ENCODE measurements around the gene CRACR2B.

The CRACR2B gene

DNA sequence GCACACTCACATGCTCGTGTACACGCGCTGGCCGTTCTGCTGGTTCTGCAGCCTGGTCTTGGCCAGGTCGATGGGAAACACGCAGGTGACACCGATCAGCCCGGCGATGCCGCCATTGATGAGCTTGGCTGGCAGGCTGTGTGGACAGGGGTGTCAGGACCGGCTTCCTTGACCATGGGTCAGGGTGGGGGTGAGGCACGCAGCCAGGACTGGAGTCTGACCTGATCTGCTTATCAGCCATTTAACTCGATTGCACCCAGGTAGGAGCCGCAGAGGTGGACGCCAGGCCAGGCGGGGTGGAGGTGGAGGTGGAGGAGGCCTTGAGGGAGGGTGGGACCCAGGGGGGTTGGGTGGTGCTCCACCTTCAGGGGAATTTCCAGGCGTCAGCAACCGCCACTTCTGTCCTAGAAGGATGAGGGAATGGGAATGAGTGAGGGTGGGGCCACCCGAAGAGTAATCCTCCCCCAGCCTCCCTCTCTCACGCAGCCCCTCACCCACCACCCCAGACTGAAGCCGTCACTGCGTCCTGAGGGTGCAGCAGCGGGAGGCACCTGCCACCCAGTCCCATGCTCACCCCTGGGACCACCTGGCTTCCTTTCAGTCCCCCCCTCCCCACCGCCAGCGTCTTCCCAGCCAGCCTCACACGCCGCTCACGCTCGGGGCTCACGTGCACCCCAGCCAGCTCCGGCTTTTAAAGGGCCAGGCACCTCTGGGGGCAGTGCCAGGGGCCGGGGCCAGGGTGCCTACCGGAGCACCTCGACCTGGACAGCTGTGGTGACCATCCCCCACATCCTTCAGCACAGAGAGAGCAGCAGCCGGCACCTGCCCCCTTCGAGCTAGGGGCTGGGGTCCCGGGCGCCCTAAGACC lies 32.7 kb upstream of the CRACR2B start:
- DNase-seq (ENCODE audit: low spot score), result no peak

DNA sequence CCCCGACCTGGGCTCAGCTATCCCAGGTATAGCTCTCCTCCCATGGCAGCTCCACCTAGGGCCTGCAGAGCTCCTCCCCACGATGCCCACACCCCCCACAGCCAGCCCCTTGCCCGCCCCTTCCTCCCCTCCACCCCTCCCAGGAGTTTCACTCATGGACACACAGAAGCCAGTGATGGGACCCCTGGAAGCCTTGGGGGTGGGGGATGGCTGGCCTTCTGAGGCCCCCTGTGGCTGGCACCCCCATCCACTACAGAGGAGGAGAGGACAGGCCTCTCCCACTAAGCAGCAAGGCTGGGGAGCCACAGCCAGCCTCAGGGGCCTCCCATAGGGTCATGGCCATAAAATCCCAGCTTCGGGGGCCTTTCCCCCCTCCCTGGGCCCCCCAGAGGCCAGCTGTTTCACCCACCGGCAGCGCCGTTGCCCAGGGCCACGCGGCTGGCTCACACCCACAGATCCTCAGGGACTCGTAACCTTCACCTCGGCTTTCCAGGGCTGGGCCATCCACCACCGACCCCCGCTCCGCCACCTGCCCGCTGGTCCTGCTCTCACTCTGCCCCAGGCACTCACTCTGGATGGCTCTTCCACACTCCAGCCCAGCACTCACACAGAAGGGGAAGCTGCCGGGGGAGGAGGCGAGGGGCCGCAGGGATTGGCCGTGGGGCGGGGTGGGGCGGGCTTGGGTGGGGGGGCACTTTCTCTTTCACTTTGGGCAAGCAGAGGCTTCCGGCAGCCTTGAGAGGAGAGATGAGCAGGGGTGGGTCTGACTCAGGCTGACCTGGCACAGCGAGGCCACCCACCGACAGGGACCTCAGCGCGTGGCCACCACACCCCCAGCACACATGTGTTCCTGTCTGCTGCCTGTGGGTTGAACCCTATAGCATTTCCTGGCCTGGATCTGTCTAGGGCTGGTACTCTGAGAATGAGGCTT lies 31.8 kb upstream of the CRACR2B start:
- peak; percentile 80 for DNase-seq (ENCODE audit: low spot score)

DNA sequence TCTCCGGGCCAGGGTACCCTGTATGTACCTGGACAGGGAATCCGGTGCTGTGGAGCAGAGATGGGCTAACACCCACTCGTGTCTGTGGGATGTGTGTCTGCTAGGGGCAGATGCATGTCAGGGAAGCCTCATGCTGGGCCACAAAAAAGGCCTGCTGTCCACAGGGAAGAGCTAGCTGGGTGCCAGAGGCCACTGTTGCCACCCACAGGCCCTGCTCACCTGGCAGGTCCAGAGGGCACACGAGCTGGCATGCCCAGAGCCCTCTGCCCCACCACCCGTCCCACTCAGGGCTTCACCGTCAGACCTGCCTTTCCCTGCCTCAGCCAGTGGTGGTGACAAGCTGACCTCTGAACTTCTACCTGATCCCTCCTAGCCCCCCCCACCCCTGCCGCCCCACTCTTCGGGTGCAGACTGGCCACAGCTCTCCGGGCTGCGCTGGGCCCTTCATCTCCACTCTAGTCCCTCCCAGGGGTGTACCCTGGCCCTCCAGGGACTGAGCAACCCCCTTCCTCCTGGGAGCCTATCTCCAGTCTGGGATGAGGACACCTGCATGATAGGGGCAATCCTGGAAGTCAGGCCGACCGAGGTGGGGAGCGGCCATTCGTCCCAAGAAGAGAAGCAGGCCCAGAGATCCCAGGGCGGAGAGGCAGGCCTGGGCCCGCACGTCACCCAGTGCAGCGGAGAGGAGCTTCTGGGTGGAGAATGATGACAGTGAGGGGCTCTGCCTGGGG lies 31.0 kb upstream of the CRACR2B start:
- DNase-seq (ENCODE audit: low spot score), result no peak

DNA sequence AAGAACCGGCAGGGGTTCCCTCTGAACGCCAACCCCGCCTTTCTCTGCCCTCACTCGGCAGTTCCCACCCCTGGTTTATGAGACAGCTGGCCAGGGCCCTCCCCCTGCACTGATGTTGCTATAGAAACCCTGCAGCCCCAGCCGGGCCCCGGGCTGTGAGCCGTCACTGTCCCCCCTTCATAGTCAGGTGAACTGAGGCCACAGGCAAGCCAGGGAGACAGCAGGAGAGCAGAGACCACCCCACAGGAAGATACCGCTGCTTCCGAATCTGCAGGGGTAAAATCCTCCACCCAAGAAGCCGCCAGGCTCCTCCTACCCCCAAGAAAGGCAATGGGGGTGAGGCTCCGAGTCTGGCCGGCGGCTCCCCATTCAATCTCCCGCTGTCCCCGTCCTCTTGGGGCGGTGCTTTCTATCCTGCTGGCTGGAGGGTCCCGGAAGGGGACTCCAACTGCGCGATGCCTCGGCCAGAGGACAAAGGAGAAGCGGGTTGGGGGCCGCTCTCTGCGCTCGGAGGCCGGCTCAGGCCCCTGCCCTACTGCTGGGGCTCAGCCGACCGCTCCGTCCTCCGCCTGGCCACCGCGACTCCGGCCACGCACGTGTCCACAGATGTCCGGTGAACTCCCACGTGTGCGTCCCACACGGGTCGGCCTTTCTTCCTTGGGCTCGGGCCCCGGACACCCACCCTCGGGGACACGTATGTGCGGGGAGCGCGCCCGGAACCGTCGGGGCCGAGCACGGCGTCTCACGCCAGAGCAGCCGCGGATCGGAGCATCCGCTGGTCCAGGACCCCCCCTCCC lies 30.2 kb upstream of the CRACR2B start:
- DNase-seq (ENCODE audit: low spot score), result peak; percentile 59

DNA sequence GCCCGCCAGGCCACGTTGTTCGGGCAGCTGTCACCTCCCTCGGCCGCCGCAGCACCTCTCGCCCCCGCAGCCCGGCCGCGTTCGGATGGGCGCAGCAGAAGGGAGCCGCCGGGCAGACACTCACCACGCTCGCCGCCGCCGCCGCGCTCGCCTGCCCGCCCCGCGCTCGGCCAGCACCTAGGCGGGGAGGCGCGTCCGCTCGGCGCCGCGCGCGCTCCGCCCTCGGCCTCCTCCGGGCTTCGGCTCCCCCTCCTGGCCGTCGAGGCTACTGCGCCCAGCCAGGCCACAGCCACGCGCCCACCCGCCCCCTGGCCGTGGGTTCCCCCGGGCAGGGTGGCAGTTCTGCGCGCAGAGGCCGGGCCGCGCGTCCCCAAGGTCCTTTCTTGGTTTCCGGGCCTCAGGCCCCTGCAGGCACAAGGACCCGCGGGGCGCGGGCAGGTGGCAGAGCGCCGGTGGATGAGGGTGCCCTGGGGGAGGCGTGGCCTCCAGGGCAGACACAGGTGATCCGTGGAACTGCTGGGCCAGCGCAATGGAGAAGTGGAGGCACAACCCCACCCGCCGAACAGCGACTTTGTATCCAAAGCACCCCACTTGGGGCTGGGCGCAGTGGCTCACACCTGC lies 29.5 kb upstream of the CRACR2B start, which contains the start of gene SLC25A22:
SLC25A22 (minus strand) TSS at position 189 of the 621 bp plus-strand sequence. CDS start 3,275 bp downstream, outside the sequence.
- DNase-seq (ENCODE audit: low spot score), result peak; percentile 84

DNA sequence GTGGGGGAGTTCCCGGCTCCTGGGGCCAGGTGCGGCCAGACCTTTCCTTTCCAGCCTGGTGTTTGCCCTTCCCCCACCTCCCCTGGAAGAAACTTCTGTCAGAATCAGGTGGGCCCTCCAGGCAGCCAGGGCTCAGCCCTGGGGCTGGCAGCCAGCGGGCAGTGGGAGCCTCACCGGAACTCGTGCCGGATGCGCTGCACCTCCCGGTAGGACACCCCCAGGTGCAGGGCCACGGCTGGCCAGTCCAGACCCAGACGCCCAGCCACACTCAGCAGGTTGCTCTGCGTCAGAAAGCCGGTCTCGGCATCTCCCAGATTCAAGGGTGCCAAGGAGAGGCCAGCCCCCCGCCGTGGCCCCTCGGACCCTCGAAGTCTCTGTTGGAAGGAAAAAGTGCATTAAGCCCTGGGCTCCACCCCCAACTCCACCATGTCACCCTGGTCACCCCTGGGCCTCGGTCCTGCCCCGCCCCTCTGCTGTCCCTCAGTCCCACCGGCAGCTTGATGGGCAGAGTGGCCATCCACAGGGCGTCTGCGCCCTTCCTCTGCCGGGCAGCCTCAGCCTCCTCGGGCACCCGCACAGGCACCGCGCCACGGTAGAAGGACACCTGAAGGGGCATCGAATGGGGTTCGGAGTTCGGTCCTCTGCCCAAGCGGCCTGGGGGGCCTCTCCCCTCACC lies 27.9 kb upstream of the CRACR2B start:
- DNase-seq (ENCODE audit: low spot score), result no peak

DNA sequence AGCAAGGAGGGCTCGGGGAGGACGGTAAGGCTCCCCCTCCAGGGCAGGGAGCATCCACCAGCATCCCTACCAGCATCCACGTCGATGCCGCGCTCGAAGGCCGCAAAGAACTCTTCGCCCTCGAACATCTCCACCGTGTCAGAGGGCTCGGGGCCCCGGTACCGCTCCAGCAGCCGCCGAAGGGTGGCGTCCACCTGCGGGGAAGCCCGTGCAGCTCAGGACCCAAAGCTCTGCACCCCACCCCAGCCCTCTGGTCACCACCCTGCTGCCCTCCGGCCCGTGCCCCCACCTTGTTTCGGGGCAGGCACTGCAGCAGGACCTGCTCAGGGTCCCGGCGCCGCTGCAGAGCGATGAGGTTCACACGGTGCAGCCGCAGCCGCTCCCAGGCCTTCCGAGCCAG lies 27.2 kb upstream of the CRACR2B start:
- DNase-seq (ENCODE audit: low spot score), result no peak

DNA sequence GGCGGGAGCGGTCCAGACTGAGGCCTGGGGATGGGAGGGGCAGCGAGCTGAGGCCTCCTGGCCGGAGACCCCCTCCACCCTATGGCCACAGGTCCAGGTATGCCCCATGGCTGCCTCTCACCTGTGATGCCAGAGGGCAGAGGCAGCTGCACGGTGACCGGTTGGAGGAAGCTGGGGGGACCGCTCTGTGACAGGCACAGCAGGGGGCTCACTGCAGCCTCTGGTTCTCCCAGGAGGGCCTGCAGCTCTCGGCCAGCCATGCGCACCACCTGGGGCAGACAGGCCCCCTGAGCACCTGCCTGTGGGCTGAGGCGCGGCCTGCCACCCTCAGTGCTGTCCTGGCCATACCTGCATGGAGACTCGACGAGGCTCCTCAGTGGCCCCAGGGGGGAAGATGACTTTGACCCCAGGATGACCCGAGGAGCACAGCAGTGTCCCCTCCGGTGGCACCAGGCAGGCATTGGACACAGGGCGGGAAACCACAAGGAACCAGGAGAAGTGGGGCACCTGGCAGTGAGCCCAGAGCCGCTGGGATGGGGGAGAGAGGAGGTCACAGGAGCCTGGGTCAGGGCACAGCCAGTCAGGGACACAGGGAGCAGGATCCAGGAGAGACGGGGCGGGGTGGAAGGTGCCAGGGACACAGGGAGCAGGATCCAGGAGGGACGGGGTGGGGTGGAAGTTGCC lies 26.5 kb upstream of the CRACR2B start:
- DNase-seq (ENCODE audit: low spot score), result no peak

DNA sequence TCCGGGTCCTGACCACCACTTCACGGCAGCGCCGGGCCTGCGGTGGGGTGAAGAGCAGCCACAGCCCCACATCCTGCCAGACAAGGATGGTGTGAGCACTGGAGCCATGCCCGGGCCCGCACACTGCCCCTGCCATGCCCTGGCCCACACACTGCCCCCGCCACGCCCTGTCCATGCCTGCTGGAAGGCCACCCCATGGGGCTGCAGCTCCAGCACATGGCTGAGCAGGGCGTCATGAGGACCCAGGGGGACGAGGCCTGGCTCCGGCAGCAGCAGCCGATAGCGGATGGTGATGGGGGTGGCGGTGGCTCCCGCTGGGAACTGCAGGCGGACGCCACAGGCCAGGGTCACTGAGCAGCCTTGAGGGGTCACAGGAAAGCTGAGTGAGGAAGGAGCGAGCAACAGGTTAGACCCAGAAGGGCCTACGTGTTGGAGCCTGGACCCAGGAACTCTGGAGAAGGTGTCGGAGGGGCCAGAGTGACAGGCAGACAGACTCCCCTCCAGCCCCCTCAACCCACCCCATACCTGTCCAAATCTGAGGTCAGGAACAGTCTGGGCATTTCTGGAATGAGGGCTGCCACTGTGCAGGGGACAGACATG lies 25.6 kb upstream of the CRACR2B start:
- DNase-seq (ENCODE audit: low spot score), result no peak

DNA sequence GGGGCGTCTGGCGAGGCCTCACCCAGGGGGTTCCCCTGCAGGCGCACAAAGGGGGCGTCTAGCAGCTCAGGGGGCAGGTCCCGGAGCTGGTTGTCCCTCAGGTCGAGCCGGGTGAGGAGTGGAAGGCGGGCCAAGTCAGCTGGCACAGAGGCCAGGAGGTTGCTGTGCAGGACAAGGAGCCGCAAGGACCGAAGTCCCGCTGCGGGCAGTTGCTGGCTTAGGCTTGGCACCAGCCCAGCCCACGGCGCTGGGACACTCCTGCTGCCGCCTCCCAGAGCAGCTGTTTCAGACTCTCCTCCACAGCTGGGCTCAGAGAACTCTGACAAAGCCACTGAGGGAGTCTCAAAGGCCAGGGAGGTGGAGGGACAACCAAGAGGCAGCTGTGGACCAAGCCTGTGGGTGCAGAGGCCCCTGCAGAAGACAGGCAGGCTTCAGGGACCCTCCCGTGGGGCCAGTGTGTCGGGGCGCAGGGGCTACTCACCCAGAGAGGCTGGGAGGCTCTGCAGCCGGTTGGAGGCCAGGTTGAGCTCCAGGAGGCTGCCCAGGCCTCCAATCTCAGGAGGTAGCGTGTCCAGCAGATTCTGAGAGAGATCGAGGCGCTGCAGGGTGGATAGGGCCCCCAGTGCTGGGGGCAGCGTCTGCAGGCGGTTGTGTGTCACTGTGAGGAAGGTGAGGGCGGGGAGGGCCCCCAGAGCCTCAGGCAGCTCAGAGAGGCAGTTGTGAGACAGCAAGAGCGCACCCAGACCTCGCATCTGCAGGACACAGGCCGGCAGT lies 24.8 kb upstream of the CRACR2B start:
- no peak for DNase-seq (ENCODE audit: low spot score)

DNA sequence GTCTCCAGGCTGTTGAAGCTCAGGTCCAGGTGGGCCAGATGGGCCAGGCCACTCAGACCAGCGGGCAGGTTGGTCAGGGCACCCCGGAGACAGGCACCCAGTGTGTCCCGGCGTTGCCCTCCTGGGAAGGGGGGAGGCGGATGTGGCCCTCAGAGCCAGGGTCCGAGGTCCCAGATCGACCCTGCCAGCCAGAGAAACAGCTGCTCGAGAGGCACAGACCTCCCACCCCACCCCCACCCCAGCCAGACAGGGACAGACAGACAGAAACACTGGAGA lies 24.3 kb upstream of the CRACR2B start:
- DNase-seq (ENCODE audit: low spot score), result no peak

DNA sequence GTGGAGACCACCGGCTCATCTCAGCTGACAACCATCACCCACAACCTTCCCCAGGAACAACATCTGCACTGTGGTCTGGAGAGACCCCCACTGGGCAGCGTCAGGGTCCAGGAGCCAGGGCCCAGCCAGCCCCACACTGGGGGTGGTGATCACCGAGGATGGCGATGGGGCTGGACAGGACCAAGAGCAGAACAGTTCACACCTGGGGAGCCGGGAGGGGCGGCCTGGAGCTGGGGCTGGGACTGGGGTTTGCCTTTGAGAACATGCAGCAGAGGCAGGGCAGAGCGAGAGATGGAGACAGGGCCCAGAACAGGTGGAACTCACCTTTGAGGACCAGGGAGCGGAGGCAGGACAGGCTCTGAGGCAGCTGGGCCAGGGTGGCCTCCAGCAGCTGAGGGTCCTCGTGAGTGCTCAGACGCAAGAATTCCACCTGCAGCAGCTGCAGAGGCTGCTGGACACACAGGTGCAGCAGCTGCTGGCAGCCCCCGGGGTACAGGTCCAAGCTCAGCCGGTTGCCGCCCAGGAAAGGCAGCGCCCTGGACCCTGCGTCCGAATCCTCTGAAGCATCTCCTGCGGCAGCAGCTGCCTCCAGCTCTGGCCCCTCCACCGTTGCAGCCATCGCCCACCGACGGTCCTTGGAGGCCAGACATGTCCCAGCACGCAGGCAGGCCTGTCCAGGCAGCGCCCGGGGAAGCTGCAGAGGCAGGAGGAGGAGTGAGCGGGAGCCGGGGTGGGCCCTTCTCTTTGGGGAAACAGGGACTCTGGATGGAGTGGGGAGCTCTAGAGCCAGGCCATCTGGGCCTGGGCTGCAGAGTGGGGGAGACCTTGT lies 23.7 kb upstream of the CRACR2B start:
- DNase-seq (ENCODE audit: low spot score), result no peak

DNA sequence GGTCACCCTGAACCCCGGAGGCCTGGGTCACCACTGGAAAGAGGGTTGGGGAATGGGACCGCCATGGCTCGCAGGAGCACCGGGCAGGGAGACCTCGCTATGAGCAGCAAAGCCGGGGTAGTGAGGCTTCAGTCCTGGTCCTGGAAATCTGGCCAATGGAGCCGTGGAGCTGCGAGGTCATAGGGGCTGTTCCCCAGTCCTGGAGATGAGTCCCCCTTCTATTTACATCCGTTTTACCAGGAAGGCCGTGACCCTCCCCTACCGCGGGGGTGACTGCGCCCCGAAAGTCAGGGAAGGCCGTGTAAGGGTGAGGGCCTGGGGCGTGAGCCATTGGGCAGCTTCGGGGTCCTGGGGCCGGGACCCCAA lies 23.1 kb upstream of the CRACR2B start:
- no peak for DNase-seq (ENCODE audit: low spot score)

DNA sequence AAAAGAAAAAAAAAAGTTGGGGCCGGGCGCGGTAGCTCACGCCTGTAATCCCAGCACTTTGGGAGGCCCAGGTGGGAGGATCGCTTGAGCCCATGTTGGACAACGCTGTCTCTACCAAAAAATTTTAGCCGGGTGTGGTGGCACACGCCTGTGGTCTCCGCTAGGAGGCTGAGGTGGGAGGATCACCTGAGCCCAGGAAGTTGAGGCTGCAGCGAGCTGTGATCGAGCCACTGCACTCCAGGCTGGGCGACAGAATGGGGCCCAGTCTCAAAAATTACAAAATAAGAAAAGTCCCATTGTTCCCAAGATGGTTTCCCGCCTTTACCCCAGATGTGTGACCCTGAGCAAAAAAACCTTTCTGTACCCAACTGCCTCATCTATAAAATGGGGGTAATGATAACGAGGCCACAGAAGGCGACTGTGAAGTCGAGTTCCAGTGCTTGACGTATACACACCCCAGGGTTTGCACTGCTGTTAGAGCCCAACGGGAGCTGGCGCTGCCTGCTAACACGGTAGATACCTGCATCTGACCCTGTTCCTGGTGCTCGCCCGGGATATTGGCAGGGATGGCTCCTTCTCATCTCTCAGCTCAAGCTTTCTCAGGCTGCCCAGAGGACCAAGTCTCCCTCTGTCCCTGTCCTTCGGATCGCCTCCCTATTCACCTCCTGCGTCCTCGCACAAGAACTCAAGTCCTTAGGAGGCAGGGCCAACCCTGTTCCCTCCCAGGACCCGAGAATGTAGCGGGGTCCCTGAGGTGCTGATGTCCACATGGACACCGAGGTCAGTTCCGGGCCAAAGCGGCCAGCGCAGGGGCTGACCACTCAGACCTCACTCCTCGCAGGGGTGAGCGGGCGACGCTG lies 19.1 kb upstream of the CRACR2B start:
- peak; percentile 38 for DNase-seq (ENCODE audit: low spot score)

DNA sequence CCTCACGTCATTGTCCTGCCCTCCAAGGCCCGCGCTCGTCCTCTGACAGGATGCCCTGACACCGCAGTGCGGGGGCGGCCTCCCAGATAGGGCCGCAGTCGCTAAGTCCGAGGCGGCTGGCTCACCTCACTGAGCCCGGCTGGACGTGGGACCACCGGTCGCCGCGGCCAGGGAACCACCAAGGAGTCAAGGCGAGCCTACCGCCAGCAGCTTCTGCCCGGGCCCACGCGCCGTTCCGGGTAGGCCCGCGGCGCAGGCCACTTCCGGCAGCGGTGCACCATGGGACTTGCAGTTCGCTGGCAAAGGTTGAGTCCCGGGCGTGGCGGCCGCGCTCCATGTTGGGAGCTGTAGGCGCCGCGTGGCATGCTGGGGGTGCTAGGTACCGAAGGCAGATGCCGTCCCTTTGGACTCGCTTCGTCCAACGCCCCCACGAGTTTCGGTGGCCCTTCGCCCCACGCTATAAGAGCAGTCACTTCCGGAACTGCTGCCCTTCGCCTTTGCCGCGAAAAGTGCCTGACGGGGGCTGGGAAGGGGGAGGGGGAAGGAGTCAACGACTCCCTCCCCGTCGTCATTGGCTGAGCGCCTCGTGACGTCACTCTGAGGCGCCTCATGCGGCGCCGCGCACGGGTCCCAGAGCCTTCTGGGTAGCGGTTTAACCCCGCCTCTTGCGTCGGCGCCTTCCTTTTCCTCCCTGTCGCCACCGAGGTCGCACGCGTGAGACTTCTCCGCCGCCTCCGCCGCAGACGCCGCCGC lies 18.3 kb upstream of the CRACR2B start, which contains the start of gene RPLP2:
RPLP2 (plus strand) TSS at position 681 of the 753 bp plus-strand sequence. CDS start 268 bp downstream, outside the sequence.
- DNase-seq (ENCODE audit: low spot score), result peak; percentile 95

DNA sequence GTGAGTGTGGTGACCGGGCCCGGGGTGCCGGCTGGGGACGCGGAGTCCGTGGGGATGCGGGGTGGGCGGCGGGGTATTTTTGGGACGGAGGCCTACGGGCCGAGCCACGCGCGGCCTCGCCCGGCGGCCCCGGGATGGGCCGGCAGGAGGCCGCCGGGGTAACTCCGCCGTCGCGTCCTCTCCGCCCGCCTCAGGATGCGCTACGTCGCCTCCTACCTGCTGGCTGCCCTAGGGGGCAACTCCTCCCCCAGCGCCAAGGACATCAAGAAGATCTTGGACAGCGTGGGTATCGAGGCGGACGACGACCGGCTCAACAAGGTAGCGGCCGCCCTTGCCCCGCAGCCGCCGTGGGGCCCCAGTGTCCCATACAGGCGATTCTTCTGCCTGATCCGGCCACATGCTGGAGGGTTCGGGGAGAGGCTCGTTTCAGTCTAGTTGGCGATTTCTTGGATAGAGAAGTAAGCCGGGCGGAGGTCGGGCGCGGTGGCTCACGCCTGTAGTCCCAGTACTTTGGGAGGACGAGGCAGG lies 17.6 kb upstream of the CRACR2B start:
- no peak for DNase-seq (ENCODE audit: low spot score)
